HEK293 (cell line): ENCODE results near the gene AK5.

Experiments
- GLIS2 ChIP-seq: fragments of 450-650 bp; formaldehyde crosslinking; IDR thresholded peaks from 2 replicates; pipeline ENCODE4 v1.5.1; 2016; ENCODE audit warnings: missing biosample characterization, missing genetic modification characterization
- HOXA7 ChIP-seq: sonication (generic); formaldehyde crosslinking; IDR thresholded peaks from 2 replicates; pipeline ENCODE4 v1.8.1; 2022; ENCODE audit warnings: missing genetic modification reagents, borderline replicate concordance
- HOXC10 ChIP-seq: sonication (generic); formaldehyde crosslinking; IDR thresholded peaks from 2 replicates; pipeline ENCODE4 v1.8.1; 2023; ENCODE audit warnings: mild to moderate bottlenecking, missing genetic modification reagents
- KLF7 ChIP-seq: fragments of 450-650 bp; formaldehyde crosslinking; IDR thresholded peaks from 2 replicates; pipeline ENCODE4 v1.5.1; 2016; ENCODE audit warnings: missing biosample characterization, missing genetic modification characterization, borderline replicate concordance
- KLF8 ChIP-seq: fragments of 450-650 bp; formaldehyde crosslinking; IDR thresholded peaks from 2 replicates; pipeline ENCODE4 v1.5.1; 2016; ENCODE audit warnings: missing biosample characterization, missing genetic modification characterization
- KLF9 ChIP-seq: fragments of 450-650 bp; formaldehyde crosslinking; IDR thresholded peaks from 2 replicates; pipeline ENCODE4 v1.5.1; 2016; ENCODE audit warnings: missing biosample characterization, missing genetic modification characterization, low read depth
- MEIS1 ChIP-seq: sonication (generic); formaldehyde crosslinking; IDR thresholded peaks from 2 replicates; pipeline ENCODE4 v1.8.1; 2022; ENCODE audit warnings: missing genetic modification reagents, mild to moderate bottlenecking, borderline replicate concordance
- OSR2 ChIP-seq: fragments of 450-650 bp; formaldehyde crosslinking; IDR thresholded peaks from 2 replicates; pipeline ENCODE4 v1.5.1; 2016; ENCODE audit warnings: missing biosample characterization, missing genetic modification characterization
- SCRT1 ChIP-seq: fragments of 450-650 bp; formaldehyde crosslinking; IDR thresholded peaks from 2 replicates; pipeline ENCODE4 v1.5.1; 2016; ENCODE audit warnings: missing biosample characterization, missing genetic modification characterization, borderline replicate concordance
- ZBTB48 ChIP-seq: fragments of 450-650 bp; formaldehyde crosslinking; IDR thresholded peaks from 2 replicates; pipeline ENCODE4 v1.5.1; 2016; ENCODE audit warnings: missing biosample characterization, missing genetic modification characterization
- ZBTB8A ChIP-seq: fragments of 450-650 bp; formaldehyde crosslinking; IDR thresholded peaks from 2 replicates; pipeline ENCODE4 v1.5.1; 2016; ENCODE audit warnings: missing biosample characterization, missing genetic modification characterization
- ZFP69B ChIP-seq: fragments of 450-650 bp; formaldehyde crosslinking; IDR thresholded peaks from 2 replicates; pipeline ENCODE4 v1.5.1; 2016; ENCODE audit warnings: missing biosample characterization, missing genetic modification characterization
- ZIC2 ChIP-seq: fragments of 450-650 bp; formaldehyde crosslinking; IDR thresholded peaks from 2 replicates; pipeline ENCODE4 v1.5.1; 2016; ENCODE audit warnings: missing biosample characterization, missing genetic modification characterization
- ZNF211 ChIP-seq: fragments of 450-650 bp; formaldehyde crosslinking; IDR thresholded peaks from 2 replicates; pipeline ENCODE4 v1.5.1; 2016; ENCODE audit warnings: low read depth, missing biosample characterization, missing genetic modification characterization
- ZNF335 ChIP-seq: fragments of 450-650 bp; formaldehyde crosslinking; conservative IDR thresholded peaks from 2 replicates; pipeline ENCODE4 v1.5.1; 2016; ENCODE audit warnings: missing biosample characterization, missing genetic modification characterization
- ZNF416 ChIP-seq: fragments of 450-650 bp; formaldehyde crosslinking; IDR thresholded peaks from 2 replicates; pipeline ENCODE4 v1.5.1; 2016; ENCODE audit warnings: missing biosample characterization, missing genetic modification characterization
- ZNF473 ChIP-seq: fragments of 450-650 bp; formaldehyde crosslinking; IDR thresholded peaks from 2 replicates; pipeline ENCODE4 v1.5.1; 2017; ENCODE audit warnings: missing biosample characterization, missing genetic modification characterization
- ZNF521 ChIP-seq: fragments of 450-650 bp; formaldehyde crosslinking; IDR thresholded peaks from 2 replicates; pipeline ENCODE4 v1.5.1; 2017; ENCODE audit warnings: missing biosample characterization, mild to moderate bottlenecking, missing genetic modification characterization
- ZNF596 ChIP-seq: fragments of 450-650 bp; IDR thresholded peaks from 2 replicates; pipeline ENCODE4 v1.5.0; 2018; ENCODE audit warnings: missing biosample characterization, mild to moderate bottlenecking, missing genetic modification characterization, moderate library complexity
- ZNF600 ChIP-seq: fragments of 450-650 bp; formaldehyde crosslinking; IDR thresholded peaks from 2 replicates; pipeline ENCODE4 v1.5.1; 2016; ENCODE audit warnings: missing biosample characterization, missing genetic modification characterization
- ZNF670 ChIP-seq: fragments of 450-650 bp; formaldehyde crosslinking; IDR thresholded peaks from 2 replicates; pipeline ENCODE4 v1.5.1; 2016; ENCODE audit warnings: missing biosample characterization, missing genetic modification characterization, low read depth
- ZNF777 ChIP-seq: fragments of 450-650 bp; formaldehyde crosslinking; IDR thresholded peaks from 2 replicates; pipeline ENCODE4 v1.5.1; 2017; ENCODE audit warnings: missing biosample characterization, missing genetic modification characterization, borderline replicate concordance
- ZNF830 ChIP-seq: fragments of 450-650 bp; IDR thresholded peaks from 2 replicates; pipeline ENCODE4 v1.5.0; 2018; ENCODE audit warnings: missing biosample characterization, missing genetic modification characterization, low read depth, mild to moderate bottlenecking, moderate library complexity
- ZNF837 ChIP-seq: fragments of 450-650 bp; formaldehyde crosslinking; IDR thresholded peaks from 2 replicates; pipeline ENCODE4 v1.5.1; 2016; ENCODE audit warnings: missing biosample characterization, missing genetic modification characterization
- ZSCAN30 ChIP-seq: fragments of 450-650 bp; IDR thresholded peaks from 2 replicates; pipeline ENCODE4 v1.5.1; 2018; ENCODE audit warnings: missing biosample characterization, mild to moderate bottlenecking, missing genetic modification characterization, moderate library complexity
- ZXDB ChIP-seq: fragments of 450-650 bp; formaldehyde crosslinking; IDR thresholded peaks from 2 replicates; pipeline ENCODE4 v1.5.1; 2016; ENCODE audit warnings: missing biosample characterization, missing genetic modification characterization
- TF ChIP-seq, protein P1 (sequence below): fragments of 450-650 bp; IDR thresholded peaks from 2 replicates; pipeline ENCODE4 v1.5.1; 2018; ENCODE audit warnings: missing biosample characterization, missing genetic modification characterization
- TF ChIP-seq, protein P2 (sequence below): fragments of 450-650 bp; formaldehyde crosslinking; IDR thresholded peaks from 2 replicates; pipeline ENCODE4 v1.5.1; 2016; ENCODE audit warnings: missing biosample characterization, missing genetic modification characterization
- TF ChIP-seq, protein P3 (sequence below): fragments of 450-650 bp; formaldehyde crosslinking; IDR thresholded peaks from 2 replicates; pipeline ENCODE4 v1.5.1; 2017; ENCODE audit warnings: missing biosample characterization, mild to moderate bottlenecking, missing genetic modification characterization, moderate library complexity
- TF ChIP-seq, protein P4 (sequence below): fragments of 450-650 bp; formaldehyde crosslinking; conservative IDR thresholded peaks from 2 replicates; pipeline ENCODE4 v1.5.1; 2016; ENCODE audit warnings: low read depth, missing biosample characterization, missing genetic modification characterization
- TF ChIP-seq, protein P5 (sequence below): fragments of 450-650 bp; formaldehyde crosslinking; IDR thresholded peaks from 2 replicates; pipeline ENCODE4 v1.5.1; 2017; ENCODE audit warnings: missing biosample characterization, missing genetic modification characterization

Gene AK5

DNA sequence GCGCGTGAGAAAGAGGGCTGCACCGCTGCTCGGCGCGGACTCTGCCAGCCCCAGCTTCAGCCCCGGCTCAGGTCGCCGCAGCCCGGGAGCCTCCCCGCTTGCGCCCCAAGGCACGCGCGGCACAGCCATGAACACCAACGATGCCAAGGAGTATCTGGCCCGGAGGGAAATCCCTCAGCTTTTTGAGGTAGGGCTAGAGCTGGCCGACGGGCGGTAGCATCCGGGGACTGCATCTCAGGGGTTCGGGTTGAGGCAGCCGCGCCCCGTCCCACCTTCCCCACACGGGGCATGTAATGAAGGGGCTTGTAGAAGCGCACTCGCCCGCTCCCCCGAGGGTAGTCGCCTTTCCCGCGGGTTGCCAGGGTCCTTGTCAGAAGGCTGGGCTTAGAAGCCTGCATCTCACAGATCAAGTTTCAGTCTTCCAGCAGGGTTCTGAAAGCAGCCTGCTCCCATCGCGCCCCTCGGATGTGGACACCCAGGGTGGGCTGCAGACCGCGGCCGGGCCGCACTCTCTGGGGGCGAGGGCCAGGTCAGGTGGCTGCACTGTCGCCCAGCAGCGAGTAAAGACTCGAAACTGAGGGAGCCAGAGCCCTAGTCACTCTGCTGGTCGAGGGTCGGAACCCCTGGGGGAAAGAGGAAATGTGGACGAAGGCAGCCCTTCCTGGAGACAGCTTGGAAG is 507 bp downstream of the AK5 start (continued):
- no peak for TF ChIP-seq HOXC10
- TF ChIP-seq KLF8 (tag by site-specific recombination): peak; percentile 34; the same call in 1 of the 2 replicates
- TF ChIP-seq ZNF596 (tag by site-specific recombination): no peak
- TF ChIP-seq MEIS1 (CRISPR knock-in tag): no peak
- TF ChIP-seq HOXA7 (CRISPR knock-in tag): no peak
- peak; percentile 39; the same call in 1 of the 2 replicates for TF ChIP-seq ZIC2
- no peak for TF ChIP-seq ZNF670
- TF ChIP-seq ZXDB (tag by site-specific recombination): no peak
- TF ChIP-seq, protein P1, sequence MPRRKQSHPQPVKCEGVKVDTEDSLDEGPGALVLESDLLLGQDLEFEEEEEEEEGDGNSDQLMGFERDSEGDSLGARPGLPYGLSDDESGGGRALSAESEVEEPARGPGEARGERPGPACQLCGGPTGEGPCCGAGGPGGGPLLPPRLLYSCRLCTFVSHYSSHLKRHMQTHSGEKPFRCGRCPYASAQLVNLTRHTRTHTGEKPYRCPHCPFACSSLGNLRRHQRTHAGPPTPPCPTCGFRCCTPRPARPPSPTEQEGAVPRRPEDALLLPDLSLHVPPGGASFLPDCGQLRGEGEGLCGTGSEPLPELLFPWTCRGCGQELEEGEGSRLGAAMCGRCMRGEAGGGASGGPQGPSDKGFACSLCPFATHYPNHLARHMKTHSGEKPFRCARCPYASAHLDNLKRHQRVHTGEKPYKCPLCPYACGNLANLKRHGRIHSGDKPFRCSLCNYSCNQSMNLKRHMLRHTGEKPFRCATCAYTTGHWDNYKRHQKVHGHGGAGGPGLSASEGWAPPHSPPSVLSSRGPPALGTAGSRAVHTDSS (tag by site-specific recombination): no peak
- TF ChIP-seq ZNF473 (tag by site-specific recombination): no peak
- peak; percentile 90 for TF ChIP-seq ZNF335 (tag by site-specific recombination)
- TF ChIP-seq ZNF211 (tag by site-specific recombination): no peak
- no peak for TF ChIP-seq ZNF416 (tag by site-specific recombination)
- no peak for TF ChIP-seq ZBTB48 (tag by site-specific recombination)
- TF ChIP-seq, protein P2, sequence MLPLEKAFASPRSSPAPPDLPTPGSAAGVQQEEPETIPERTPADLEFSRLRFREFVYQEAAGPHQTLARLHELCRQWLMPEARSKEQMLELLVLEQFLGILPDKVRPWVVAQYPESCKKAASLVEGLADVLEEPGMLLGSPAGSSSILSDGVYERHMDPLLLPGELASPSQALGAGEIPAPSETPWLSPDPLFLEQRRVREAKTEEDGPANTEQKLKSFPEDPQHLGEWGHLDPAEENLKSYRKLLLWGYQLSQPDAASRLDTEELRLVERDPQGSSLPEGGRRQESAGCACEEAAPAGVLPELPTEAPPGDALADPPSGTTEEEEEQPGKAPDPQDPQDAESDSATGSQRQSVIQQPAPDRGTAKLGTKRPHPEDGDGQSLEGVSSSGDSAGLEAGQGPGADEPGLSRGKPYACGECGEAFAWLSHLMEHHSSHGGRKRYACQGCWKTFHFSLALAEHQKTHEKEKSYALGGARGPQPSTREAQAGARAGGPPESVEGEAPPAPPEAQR (tag by site-specific recombination): no peak
- TF ChIP-seq, protein P3, sequence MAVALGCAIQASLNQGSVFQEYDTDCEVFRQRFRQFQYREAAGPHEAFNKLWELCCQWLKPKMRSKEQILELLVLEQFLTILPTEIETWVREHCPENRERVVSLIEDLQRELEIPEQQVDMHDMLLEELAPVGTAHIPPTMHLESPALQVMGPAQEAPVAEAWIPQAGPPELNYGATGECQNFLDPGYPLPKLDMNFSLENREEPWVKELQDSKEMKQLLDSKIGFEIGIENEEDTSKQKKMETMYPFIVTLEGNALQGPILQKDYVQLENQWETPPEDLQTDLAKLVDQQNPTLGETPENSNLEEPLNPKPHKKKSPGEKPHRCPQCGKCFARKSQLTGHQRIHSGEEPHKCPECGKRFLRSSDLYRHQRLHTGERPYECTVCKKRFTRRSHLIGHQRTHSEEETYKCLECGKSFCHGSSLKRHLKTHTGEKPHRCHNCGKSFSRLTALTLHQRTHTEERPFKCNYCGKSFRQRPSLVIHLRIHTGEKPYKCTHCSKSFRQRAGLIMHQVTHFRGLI (tag by site-specific recombination): peak; percentile 40; the same call in 1 of the 2 replicates
- TF ChIP-seq, protein P4, sequence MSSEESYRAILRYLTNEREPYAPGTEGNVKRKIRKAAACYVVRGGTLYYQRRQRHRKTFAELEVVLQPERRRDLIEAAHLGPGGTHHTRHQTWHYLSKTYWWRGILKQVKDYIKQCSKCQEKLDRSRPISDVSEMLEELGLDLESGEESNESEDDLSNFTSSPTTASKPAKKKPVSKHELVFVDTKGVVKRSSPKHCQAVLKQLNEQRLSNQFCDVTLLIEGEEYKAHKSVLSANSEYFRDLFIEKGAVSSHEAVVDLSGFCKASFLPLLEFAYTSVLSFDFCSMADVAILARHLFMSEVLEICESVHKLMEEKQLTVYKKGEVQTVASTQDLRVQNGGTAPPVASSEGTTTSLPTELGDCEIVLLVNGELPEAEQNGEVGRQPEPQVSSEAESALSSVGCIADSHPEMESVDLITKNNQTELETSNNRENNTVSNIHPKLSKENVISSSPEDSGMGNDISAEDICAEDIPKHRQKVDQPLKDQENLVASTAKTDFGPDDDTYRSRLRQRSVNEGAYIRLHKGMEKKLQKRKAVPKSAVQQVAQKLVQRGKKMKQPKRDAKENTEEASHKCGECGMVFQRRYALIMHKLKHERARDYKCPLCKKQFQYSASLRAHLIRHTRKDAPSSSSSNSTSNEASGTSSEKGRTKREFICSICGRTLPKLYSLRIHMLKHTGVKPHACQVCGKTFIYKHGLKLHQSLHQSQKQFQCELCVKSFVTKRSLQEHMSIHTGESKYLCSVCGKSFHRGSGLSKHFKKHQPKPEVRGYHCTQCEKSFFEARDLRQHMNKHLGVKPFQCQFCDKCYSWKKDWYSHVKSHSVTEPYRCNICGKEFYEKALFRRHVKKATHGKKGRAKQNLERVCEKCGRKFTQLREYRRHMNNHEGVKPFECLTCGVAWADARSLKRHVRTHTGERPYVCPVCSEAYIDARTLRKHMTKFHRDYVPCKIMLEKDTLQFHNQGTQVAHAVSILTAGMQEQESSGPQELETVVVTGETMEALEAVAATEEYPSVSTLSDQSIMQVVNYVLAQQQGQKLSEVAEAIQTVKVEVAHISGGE (tag by site-specific recombination): no peak
- no peak for TF ChIP-seq KLF9 (tag by site-specific recombination)
- TF ChIP-seq SCRT1: no peak
- TF ChIP-seq, protein P5, sequence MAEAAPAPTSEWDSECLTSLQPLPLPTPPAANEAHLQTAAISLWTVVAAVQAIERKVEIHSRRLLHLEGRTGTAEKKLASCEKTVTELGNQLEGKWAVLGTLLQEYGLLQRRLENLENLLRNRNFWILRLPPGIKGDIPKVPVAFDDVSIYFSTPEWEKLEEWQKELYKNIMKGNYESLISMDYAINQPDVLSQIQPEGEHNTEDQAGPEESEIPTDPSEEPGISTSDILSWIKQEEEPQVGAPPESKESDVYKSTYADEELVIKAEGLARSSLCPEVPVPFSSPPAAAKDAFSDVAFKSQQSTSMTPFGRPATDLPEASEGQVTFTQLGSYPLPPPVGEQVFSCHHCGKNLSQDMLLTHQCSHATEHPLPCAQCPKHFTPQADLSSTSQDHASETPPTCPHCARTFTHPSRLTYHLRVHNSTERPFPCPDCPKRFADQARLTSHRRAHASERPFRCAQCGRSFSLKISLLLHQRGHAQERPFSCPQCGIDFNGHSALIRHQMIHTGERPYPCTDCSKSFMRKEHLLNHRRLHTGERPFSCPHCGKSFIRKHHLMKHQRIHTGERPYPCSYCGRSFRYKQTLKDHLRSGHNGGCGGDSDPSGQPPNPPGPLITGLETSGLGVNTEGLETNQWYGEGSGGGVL (tag by site-specific recombination): no peak
- TF ChIP-seq ZNF830 (tag by site-specific recombination): no peak
- TF ChIP-seq ZNF777: peak; percentile 59; the same call in 1 of the 2 replicates
- TF ChIP-seq KLF7 (tag by site-specific recombination): no peak
- peak; percentile 17; the same call in 1 of the 2 replicates for TF ChIP-seq ZNF600
- no peak for TF ChIP-seq ZSCAN30 (tag by site-specific recombination)
- TF ChIP-seq ZFP69B (tag by site-specific recombination): no peak
- TF ChIP-seq ZBTB8A: peak; percentile 74
- peak; percentile 15 for TF ChIP-seq GLIS2
- no peak for TF ChIP-seq OSR2 (tag by site-specific recombination)
- no peak for TF ChIP-seq ZNF521 (tag by site-specific recombination)
- no peak for TF ChIP-seq ZNF837 (tag by site-specific recombination)
